GM18507 (cell line): ENCODE measurements around the gene FBXL7.
"Not testable (repeated sequence)": the region's sequence is repeated elsewhere in the genome, so short reads cannot be mapped to it uniquely, and the experiment has no call there.

Source experiments
- DNase-seq: peaks from one replicate; pipeline ENCODE4 v3.0.0; 2011; ENCODE audit warnings: low read depth; ENCODE audit not compliant: insufficient read length; ENCODE audit errors: extremely low spot score
- FAIRE-seq: peaks from 2 replicates; lab custom pipeline; 2011; peaks lifted over from hg19 to GRCh38; lab: Jason Lieb, UNC

The FBXL7 gene

GRCh38 chr5:15827741-15828140 lies 327.8 kb downstream of the FBXL7 start:
- FAIRE-seq (no peak), DNase-seq (no peak)

GRCh38 chr5:15831408-15831807 lies 331.4 kb downstream of the FBXL7 start:
- DNase-seq (no peak), FAIRE-seq (no peak)

GRCh38 chr5:15833365-15833764 lies 333.4 kb downstream of the FBXL7 start:
- DNase-seq (no peak), FAIRE-seq (no peak)

GRCh38 chr5:15834596-15835245 lies 334.7 kb downstream of the FBXL7 start:
- FAIRE-seq (no peak), DNase-seq (no peak)

GRCh38 chr5:15835514-15835913 lies 335.5 kb downstream of the FBXL7 start:
- DNase-seq: no peak
- no peak for FAIRE-seq

GRCh38 chr5:15837551-15838289 lies 337.7 kb downstream of the FBXL7 start:
- FAIRE-seq: no peak
- DNase-seq: no peak

GRCh38 chr5:15844253-15844652 lies 344.3 kb downstream of the FBXL7 start:
- DNase-seq: no peak
- no peak for FAIRE-seq

- no peak for DNase-seq
- no peak for FAIRE-seq
These were observed 344.9 kb downstream of the FBXL7 start for GRCh38 chr5:15844871-15845270.

- DNase-seq: no peak
- FAIRE-seq: no peak
These were observed 350.6 kb downstream of the FBXL7 start for GRCh38 chr5:15850536-15850935.

- no peak for DNase-seq
- no peak for FAIRE-seq
These were observed 351.0 kb downstream of the FBXL7 start for GRCh38 chr5:15850939-15851341.

- no peak for FAIRE-seq
- no peak for DNase-seq
These were observed 352.2 kb downstream of the FBXL7 start for GRCh38 chr5:15852217-15852616.

- no peak for FAIRE-seq
These were observed 353.0 kb downstream of the FBXL7 start for GRCh38 chr5:15852949-15853348.

GRCh38 chr5:15858326-15858725 lies 358.3 kb downstream of the FBXL7 start:
- FAIRE-seq: no peak

More at GRCh38 chr5:15852949-15853348, 353.0 kb downstream of the FBXL7 start:
- DNase-seq: no peak

GRCh38 chr5:15864536-15865215 lies 364.7 kb downstream of the FBXL7 start:
- no peak for DNase-seq
- no peak for FAIRE-seq

More at GRCh38 chr5:15858326-15858725, 358.3 kb downstream of the FBXL7 start:
- DNase-seq: no peak

GRCh38 chr5:15872259-15872658 lies 372.3 kb downstream of the FBXL7 start:
- not testable (repeated sequence) for FAIRE-seq, DNase-seq

GRCh38 chr5:15877914-15878313 lies 377.9 kb downstream of the FBXL7 start:
- FAIRE-seq (no peak), DNase-seq (no peak)

- no peak for FAIRE-seq
- no peak for DNase-seq
These were observed 380.2 kb downstream of the FBXL7 start for GRCh38 chr5:15880201-15880600.

GRCh38 chr5:15885156-15885555 lies 385.2 kb downstream of the FBXL7 start:
- DNase-seq: no peak
- FAIRE-seq: no peak

GRCh38 chr5:15886156-15886555 lies 386.2 kb downstream of the FBXL7 start:
- FAIRE-seq: no peak
- no peak for DNase-seq

GRCh38 chr5:15887093-15887492 lies 387.1 kb downstream of the FBXL7 start:
- FAIRE-seq (no peak), DNase-seq (no peak)

- FAIRE-seq (no peak), DNase-seq (no peak)
These were observed 389.0 kb downstream of the FBXL7 start for GRCh38 chr5:15889001-15889400.
